ENCODE data around the gene RNF223. TPM values are rescaled to one million over a fixed set of nuclear protein-coding genes. Genes with fewer than 3 reads are reported as not detected.

Gene RNF223
- total and polyA plus RNA-seq, 2 of the 8 experiments (the other 6 are each of a cell fraction or from before 2014, with no cell fraction given), result not detected

DNA sequence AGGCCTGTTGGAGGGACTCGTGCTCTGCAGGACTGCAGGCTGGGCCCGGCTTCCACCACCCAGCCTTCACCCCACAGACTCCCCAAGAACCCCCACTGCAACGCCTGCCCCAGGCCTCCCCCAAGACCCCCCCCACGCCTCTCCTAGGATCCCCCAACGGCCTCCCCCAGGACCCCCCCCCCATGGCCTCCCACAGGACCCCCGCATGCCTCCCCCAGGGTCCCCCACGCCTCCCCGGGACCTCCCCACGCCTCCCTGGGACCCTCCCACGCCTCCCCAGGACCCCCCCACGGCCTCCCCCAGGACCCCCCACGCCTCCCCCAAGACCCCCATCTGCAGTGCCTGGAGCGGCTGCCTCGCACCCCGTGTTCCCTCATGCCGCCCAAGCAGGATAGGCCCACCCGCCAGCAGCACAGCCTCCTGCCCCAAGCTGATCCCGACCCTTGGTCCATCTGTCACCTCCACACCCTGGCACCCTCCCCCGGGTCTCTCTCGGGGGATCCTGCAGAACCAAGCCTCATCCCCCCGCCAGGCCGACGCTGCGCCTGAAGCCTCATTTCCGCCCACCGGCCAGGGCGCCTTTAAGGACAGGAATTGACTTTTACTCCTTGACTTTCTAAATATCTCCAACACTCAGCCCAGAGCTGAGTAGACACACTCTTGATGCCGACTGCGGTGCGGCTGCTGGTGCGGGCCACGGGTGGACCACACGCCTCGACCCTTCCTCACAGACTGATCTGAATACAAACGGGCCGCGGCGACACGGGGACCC lies 14.1 kb upstream of the RNF223 start (continued):
- TF ChIP-seq, protein P1, sequence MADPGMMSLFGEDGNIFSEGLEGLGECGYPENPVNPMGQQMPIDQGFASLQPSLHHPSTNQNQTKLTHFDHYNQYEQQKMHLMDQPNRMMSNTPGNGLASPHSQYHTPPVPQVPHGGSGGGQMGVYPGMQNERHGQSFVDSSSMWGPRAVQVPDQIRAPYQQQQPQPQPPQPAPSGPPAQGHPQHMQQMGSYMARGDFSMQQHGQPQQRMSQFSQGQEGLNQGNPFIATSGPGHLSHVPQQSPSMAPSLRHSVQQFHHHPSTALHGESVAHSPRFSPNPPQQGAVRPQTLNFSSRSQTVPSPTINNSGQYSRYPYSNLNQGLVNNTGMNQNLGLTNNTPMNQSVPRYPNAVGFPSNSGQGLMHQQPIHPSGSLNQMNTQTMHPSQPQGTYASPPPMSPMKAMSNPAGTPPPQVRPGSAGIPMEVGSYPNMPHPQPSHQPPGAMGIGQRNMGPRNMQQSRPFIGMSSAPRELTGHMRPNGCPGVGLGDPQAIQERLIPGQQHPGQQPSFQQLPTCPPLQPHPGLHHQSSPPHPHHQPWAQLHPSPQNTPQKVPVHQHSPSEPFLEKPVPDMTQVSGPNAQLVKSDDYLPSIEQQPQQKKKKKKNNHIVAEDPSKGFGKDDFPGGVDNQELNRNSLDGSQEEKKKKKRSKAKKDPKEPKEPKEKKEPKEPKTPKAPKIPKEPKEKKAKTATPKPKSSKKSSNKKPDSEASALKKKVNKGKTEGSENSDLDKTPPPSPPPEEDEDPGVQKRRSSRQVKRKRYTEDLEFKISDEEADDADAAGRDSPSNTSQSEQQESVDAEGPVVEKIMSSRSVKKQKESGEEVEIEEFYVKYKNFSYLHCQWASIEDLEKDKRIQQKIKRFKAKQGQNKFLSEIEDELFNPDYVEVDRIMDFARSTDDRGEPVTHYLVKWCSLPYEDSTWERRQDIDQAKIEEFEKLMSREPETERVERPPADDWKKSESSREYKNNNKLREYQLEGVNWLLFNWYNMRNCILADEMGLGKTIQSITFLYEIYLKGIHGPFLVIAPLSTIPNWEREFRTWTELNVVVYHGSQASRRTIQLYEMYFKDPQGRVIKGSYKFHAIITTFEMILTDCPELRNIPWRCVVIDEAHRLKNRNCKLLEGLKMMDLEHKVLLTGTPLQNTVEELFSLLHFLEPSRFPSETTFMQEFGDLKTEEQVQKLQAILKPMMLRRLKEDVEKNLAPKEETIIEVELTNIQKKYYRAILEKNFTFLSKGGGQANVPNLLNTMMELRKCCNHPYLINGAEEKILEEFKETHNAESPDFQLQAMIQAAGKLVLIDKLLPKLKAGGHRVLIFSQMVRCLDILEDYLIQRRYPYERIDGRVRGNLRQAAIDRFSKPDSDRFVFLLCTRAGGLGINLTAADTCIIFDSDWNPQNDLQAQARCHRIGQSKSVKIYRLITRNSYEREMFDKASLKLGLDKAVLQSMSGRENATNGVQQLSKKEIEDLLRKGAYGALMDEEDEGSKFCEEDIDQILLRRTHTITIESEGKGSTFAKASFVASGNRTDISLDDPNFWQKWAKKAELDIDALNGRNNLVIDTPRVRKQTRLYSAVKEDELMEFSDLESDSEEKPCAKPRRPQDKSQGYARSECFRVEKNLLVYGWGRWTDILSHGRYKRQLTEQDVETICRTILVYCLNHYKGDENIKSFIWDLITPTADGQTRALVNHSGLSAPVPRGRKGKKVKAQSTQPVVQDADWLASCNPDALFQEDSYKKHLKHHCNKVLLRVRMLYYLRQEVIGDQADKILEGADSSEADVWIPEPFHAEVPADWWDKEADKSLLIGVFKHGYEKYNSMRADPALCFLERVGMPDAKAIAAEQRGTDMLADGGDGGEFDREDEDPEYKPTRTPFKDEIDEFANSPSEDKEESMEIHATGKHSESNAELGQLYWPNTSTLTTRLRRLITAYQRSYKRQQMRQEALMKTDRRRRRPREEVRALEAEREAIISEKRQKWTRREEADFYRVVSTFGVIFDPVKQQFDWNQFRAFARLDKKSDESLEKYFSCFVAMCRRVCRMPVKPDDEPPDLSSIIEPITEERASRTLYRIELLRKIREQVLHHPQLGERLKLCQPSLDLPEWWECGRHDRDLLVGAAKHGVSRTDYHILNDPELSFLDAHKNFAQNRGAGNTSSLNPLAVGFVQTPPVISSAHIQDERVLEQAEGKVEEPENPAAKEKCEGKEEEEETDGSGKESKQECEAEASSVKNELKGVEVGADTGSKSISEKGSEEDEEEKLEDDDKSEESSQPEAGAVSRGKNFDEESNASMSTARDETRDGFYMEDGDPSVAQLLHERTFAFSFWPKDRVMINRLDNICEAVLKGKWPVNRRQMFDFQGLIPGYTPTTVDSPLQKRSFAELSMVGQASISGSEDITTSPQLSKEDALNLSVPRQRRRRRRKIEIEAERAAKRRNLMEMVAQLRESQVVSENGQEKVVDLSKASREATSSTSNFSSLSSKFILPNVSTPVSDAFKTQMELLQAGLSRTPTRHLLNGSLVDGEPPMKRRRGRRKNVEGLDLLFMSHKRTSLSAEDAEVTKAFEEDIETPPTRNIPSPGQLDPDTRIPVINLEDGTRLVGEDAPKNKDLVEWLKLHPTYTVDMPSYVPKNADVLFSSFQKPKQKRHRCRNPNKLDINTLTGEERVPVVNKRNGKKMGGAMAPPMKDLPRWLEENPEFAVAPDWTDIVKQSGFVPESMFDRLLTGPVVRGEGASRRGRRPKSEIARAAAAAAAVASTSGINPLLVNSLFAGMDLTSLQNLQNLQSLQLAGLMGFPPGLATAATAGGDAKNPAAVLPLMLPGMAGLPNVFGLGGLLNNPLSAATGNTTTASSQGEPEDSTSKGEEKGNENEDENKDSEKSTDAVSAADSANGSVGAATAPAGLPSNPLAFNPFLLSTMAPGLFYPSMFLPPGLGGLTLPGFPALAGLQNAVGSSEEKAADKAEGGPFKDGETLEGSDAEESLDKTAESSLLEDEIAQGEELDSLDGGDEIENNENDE (IDR thresholded peaks at IDR 0.05; ENCODE audit: insufficient replicate concordance, low read length), result no peak
- TF ChIP-seq NRF1 (IDR thresholded peaks at IDR 0.05; ENCODE audit: low read depth, low read length), result no peak

Data from H1 (cell line).